Measurements from ENCODE around the gene RNU1-3.
"Not testable (repeated sequence)": the region's sequence is repeated elsewhere in the genome, so short reads cannot be mapped to it uniquely, and the experiment has no call there.

- TF ChIP-seq MYC (IDR thresholded peaks at IDR 0.05; ENCODE audit: low read depth, low read length); POLR2A (IDR thresholded peaks at IDR 0.05; ENCODE audit: extremely low read depth, insufficient read length): not testable (repeated sequence)
- TF ChIP-seq, protein P1, sequence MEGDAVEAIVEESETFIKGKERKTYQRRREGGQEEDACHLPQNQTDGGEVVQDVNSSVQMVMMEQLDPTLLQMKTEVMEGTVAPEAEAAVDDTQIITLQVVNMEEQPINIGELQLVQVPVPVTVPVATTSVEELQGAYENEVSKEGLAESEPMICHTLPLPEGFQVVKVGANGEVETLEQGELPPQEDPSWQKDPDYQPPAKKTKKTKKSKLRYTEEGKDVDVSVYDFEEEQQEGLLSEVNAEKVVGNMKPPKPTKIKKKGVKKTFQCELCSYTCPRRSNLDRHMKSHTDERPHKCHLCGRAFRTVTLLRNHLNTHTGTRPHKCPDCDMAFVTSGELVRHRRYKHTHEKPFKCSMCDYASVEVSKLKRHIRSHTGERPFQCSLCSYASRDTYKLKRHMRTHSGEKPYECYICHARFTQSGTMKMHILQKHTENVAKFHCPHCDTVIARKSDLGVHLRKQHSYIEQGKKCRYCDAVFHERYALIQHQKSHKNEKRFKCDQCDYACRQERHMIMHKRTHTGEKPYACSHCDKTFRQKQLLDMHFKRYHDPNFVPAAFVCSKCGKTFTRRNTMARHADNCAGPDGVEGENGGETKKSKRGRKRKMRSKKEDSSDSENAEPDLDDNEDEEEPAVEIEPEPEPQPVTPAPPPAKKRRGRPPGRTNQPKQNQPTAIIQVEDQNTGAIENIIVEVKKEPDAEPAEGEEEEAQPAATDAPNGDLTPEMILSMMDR (IDR thresholded peaks at IDR 0.05; ENCODE audit: low read depth, low read length): not testable (repeated sequence)
Measured at GRCh38 chr1:16713480-16713879, 46.7 kb upstream of the RNU1-3 start.
